Neural crest cell (in vitro differentiated cells): ENCODE measurements around the gene TRIM47. TPM values are rescaled to one million over a fixed set of nuclear protein-coding genes. Genes with fewer than 3 reads are reported as not detected.

Experiments used
- DNase-seq: peaks from one replicate; pipeline ENCODE4 v3.0.0; 2021; ENCODE audit warnings: low read depth, mixed read lengths, low spot score
- H3K27ac Mint-ChIP-seq: one replicate; pipeline ENCODE4 v1.8.0; 2021; ENCODE audit warnings: mild to moderate bottlenecking, mixed read lengths; ENCODE audit not compliant: unreplicated experiment
- H3K27me3 Mint-ChIP-seq: 2 replicates; pipeline ENCODE4 v1.8.0; 2021; ENCODE audit warnings: low read depth, mild to moderate bottlenecking, mixed read lengths
- H3K36me3 Mint-ChIP-seq: 2 replicates; pipeline ENCODE4 v1.8.0; 2021; ENCODE audit warnings: low read depth, mild to moderate bottlenecking, mixed read lengths
- H3K4me1 Mint-ChIP-seq: 2 replicates; pipeline ENCODE4 v1.8.0; 2021; ENCODE audit warnings: mixed read lengths
- H3K4me3 Mint-ChIP-seq: one replicate; pipeline ENCODE4 v1.8.0; 2021; ENCODE audit warnings: mild to moderate bottlenecking, mixed read lengths
- H3K9me3 Mint-ChIP-seq: 2 replicates; pipeline ENCODE4 v1.8.0; 2021; ENCODE audit warnings: mixed read lengths
- total RNA-seq: library from RNA; stranded (reverse); gene quantifications from 2 replicates; pipeline ENCODE4 v1.2.1, GENCODE V29; 2021
- TF ChIP-seq, protein P1 (sequence below): fragments of 200-600 bp; sonication (generic); conservative IDR thresholded peaks from 2 replicates; pipeline ENCODE4 v1.5.0; 2021; ENCODE audit warnings: antibody characterized with exemption, mild to moderate bottlenecking

Gene TRIM47
- total RNA-seq, 1 donor from 2014 or later: 0.91 TPM

- Mint-ChIP-seq H3K27me3 (no peaks in the 10 kb centered on the region), H3K4me1 (no peaks in the 10 kb centered on the region), H3K36me3 (no peaks in the 10 kb centered on the region), H3K9me3 (no peaks in the 10 kb centered on the region), H3K4me3 (no peak overlapping the region), H3K27ac (no peak overlapping the region)
- no peak for DNase-seq
- TF ChIP-seq, protein P1, sequence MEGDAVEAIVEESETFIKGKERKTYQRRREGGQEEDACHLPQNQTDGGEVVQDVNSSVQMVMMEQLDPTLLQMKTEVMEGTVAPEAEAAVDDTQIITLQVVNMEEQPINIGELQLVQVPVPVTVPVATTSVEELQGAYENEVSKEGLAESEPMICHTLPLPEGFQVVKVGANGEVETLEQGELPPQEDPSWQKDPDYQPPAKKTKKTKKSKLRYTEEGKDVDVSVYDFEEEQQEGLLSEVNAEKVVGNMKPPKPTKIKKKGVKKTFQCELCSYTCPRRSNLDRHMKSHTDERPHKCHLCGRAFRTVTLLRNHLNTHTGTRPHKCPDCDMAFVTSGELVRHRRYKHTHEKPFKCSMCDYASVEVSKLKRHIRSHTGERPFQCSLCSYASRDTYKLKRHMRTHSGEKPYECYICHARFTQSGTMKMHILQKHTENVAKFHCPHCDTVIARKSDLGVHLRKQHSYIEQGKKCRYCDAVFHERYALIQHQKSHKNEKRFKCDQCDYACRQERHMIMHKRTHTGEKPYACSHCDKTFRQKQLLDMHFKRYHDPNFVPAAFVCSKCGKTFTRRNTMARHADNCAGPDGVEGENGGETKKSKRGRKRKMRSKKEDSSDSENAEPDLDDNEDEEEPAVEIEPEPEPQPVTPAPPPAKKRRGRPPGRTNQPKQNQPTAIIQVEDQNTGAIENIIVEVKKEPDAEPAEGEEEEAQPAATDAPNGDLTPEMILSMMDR: no peak
Measured at GRCh38 chr17:75910699-75911098, 32.3 kb upstream of the TRIM47 start.

DNA sequence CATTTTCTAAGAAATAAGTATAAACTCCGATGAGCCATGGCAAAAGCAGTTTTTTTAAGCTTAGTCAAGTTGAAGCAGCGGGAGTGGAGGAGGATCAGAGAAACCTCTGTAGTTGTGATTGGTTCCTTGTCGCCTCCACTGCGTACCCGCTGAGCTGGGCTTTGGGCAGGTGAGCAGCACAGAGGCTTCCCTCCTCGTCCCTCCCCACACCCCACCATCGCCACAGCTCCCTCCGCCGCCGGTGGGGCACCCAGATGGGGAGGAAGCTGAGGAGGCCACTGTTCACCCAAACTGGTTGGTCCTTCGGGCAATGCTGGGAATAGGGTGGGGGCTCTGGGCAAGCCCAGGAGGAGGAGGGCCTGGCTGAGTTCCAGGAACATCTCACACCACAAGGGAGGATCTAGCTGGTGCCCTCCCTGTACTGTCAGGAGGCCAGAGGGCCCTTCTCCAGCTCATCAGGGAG is 31.5 kb upstream of the TRIM47 start:
- no peak for DNase-seq

GRCh38 chr17:75909051-75909811 is 30.9 kb upstream of the TRIM47 start:
- Mint-ChIP-seq H3K9me3 (no peaks in the 10 kb centered on the region), H3K4me1 (peaks cover under 1% of the 10 kb centered on the region), H3K27me3 (no peaks in the 10 kb centered on the region), H3K4me3 (peak overlapping the region; percentile 53), H3K27ac (no peak overlapping the region), H3K36me3 (no peaks in the 10 kb centered on the region)
- TF ChIP-seq, protein P1: no peak
- no peak for DNase-seq

More for the DNA sequence above, 31.5 kb upstream of the TRIM47 start:
- TF ChIP-seq, protein P1: no peak
- H3K9me3 Mint-ChIP-seq: no peaks in the 10 kb centered on the region
- no peak overlapping the region for H3K4me3 Mint-ChIP-seq
- no peak overlapping the region for H3K27ac Mint-ChIP-seq
- no peaks in the 10 kb centered on the region for H3K4me1 Mint-ChIP-seq
- no peaks in the 10 kb centered on the region for H3K36me3 Mint-ChIP-seq
- H3K27me3 Mint-ChIP-seq: no peaks in the 10 kb centered on the region

GRCh38 chr17:75908201-75908600 is 29.8 kb upstream of the TRIM47 start:
- H3K4me3 Mint-ChIP-seq: peak overlapping the region; percentile 64
- TF ChIP-seq, protein P1: no peak
- no peak overlapping the region for H3K27ac Mint-ChIP-seq
- DNase-seq: no peak
- H3K36me3 Mint-ChIP-seq: no peaks in the 10 kb centered on the region
- no peaks in the 10 kb centered on the region for H3K9me3 Mint-ChIP-seq
- peaks cover 4% of the 10 kb centered on the region for H3K4me1 Mint-ChIP-seq
- H3K27me3 Mint-ChIP-seq: no peaks in the 10 kb centered on the region

DNA sequence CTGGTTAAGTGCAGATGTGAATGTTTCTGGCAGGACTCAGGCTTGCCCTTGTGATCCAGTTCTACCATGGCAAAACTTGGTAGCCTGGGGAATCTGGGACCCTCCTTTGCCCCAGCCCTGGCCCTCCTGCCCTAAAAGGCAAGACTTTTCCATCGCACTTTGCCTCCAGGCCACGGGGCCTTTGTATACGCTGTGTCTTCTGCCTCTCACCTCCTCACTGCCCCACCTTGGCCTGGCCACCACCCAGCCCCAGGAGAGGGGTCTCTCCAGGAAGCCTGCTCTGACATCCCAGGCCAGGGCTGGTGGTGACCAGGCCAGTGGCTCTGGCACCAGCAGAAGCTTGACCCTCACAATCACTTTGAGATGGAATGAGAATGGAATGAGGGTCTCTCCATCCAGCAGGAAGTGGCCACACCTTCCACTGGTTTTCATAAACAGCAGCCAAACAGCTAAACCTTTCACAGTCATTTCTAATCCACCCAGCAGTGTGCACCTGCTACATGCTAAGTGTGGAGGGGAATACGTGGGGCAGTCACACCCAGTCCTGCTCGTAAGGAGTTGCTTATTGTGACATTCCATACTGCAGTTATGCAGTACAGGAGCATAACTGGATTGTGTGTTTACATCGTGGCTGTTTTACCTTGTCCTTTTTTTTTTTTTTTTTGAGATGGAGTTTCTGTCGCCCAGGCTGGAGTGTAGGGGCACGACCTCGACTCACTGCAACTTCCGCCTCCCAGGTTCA is 27.9 kb upstream of the TRIM47 start:
- TF ChIP-seq, protein P1: no peak
- H3K27me3 Mint-ChIP-seq: no peaks in the 10 kb centered on the region
- H3K27ac Mint-ChIP-seq: no peak overlapping the region
- H3K4me3 Mint-ChIP-seq: peak overlapping the region; percentile 72
- no peaks in the 10 kb centered on the region for H3K36me3 Mint-ChIP-seq
- H3K9me3 Mint-ChIP-seq: no peaks in the 10 kb centered on the region
- H3K4me1 Mint-ChIP-seq: peaks cover 4% of the 10 kb centered on the region
- no peak for DNase-seq
